GM18951 (cell line): ENCODE data around the gene HOXC11.

Experiments
- POLR2A ChIP-seq: IDR thresholded peaks from 4 replicates; pipeline ENCODE4 v1.6.1; 2011; ENCODE audit warnings: mild to moderate bottlenecking; ENCODE audit not compliant: insufficient read length, insufficient read depth; ENCODE audit errors: extremely low read depth
- in situ Hi-C: fragments of 300-500 bp; cut with MboI; formaldehyde crosslinking; loops from one replicate; pipeline ENCODE4 v1.12.0; 2022; ENCODE audit warnings: low sequenced_read_pairs, mixed read lengths, inconsistent platforms; ENCODE audit not compliant: unreplicated experiment

Gene HOXC11

GRCh38 chr12:53975479-53976152 is 2.7 kb downstream of the HOXC11 start:
- no peak for TF ChIP-seq POLR2A

GRCh38 chr12:53976172-53976822 is 3.4 kb downstream of the HOXC11 start:
- TF ChIP-seq POLR2A = no peak
- in situ Hi-C loops = no loop called here

More at GRCh38 chr12:53975479-53976152, 2.7 kb downstream of the HOXC11 start:
- in situ Hi-C loops = no loop called here

GRCh38 chr12:53976823-53977595 is 4.1 kb downstream of the HOXC11 start:
- in situ Hi-C loops = no loop called here
- TF ChIP-seq POLR2A = no peak

DNA sequence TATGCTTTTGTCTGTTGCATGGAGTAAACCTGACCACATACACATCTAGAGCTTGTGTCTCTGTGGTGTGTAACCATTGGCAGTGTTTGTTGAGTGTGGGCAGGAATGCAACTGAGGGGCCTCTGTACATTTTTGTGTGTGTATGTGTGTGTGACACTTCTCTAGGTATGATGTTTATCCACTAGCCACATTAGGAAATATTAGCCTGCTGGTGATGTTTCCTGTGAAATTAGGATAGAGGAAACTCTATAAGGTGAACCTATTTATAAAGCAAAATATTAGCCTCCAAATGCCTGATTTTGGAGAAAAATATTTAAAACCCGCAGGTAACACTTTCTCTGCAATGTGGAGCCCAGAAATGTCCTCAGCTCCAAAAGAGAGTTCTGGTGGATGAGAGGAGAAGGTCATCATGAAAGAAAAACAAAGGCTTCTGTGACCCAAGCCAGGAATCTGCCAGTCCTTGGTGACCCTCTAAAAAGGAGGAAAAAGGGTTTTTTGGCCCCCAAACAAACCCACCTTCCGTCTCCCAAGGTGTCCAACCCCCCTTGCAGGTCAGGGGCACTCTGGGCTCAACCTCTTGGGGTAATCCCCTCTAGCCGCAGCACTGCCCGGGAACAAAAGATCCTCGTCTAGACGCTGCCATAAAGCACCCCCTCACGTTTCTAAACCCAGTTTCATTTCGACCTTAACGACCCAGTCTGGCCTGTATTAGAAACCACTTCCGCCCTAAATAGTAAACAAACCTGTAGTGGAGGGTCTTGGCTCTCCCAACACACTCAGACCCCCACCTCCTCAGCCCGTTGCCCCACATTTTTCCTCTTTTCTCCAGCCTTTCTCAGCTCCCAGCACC is 4.9 kb downstream of the HOXC11 start:
- no peak for TF ChIP-seq POLR2A
- in situ Hi-C loops = no loop called here

DNA sequence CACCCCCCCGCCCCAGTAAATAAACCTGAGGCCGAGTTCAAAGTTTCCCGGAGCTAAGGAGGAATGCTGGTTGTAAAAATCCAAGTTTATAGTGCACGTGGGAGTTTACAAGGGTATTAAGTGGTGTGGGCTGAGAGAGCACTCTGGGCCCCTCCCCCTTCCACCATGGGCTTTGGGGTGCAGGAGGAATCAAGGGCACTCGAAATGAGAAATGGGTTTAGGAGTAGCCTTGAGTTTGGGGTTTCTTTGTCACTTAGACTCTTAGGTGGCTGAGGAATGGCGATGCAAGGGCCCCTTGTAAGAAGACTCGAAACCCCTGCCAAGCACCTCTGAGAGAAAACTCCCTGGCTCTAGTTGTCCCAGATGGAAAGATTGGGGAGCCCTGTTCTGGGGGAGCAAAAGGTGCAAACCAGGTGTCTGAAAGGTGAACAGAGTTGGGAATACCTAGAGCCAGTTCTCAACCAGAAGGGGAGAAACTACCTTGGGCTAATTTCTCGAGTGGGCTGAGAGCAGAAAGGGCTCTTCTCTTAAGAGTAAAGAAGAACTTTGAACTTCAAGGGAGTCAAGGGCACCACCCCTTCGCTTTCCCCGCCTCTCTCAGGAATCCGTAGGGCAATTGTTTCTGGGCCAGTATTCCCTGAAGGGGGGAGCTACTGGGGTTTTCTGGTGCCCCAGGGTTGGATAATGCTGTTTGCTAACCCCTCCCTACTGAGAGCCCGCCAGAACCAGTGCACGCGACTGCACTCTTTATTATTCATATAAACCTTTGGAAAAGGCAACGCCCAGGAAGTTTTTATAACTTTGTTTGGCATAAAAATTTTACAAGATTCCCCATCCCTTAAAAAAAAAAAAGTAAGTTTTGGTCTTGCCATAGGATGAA is 5.8 kb downstream of the HOXC11 start:
- in situ Hi-C loops = no loop called here
- TF ChIP-seq POLR2A = no peak

- no peak for TF ChIP-seq POLR2A
- in situ Hi-C loops = no loop called here
Observed at GRCh38 chr12:53980104-53980801, 7.3 kb downstream of the HOXC11 start.

GRCh38 chr12:53980802-53981496 is 8.0 kb downstream of the HOXC11 start:
- TF ChIP-seq POLR2A = no peak

DNA sequence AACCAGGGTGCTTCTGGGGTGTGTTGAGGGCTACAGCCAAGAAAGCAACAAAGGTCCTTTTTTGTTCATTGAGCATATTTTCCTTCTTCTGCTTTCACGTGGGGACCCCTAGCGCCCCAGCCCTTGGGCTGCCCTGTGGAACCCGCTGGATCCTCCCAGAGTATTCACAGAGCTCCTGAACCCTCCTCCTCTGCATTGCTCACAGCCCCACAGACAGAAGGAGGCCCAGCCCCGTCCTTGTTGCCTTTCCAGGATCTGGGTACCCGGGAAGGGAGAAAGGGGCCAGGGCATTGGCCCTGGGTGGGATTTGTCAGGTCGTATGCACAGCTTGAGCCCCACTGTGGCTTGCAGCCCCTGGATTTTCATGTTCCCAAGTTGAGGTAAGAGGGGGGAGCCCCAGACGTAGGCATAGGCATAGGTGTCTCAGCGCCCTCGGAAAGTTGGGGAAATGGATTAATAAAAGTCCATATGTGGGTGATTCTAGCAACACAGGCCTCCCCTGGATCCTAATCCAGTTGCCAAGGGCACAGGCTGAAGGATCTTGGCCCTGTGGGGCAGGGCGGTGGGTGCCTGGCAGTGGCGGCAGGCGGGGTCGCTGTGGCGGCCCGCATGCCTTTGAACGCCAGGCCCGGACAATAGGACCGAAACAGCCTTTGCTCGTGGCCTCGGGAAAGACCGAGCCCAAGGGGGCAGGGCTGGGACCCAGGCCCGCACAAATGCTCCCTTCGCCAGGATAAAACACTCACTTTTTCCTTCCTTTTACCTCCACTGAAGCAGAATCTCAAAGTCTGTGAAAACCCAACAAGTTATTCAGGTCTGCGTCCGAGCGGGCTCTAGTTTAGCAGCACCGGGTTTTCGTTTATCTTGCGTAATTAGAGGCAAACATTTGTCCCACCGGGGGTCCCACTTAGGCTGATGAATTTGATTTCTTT is 9.0 kb downstream of the HOXC11 start:
- no peak for TF ChIP-seq POLR2A
- in situ Hi-C loops = no loop called here

More at GRCh38 chr12:53980802-53981496, 8.0 kb downstream of the HOXC11 start:
- in situ Hi-C loops = no loop called here

DNA sequence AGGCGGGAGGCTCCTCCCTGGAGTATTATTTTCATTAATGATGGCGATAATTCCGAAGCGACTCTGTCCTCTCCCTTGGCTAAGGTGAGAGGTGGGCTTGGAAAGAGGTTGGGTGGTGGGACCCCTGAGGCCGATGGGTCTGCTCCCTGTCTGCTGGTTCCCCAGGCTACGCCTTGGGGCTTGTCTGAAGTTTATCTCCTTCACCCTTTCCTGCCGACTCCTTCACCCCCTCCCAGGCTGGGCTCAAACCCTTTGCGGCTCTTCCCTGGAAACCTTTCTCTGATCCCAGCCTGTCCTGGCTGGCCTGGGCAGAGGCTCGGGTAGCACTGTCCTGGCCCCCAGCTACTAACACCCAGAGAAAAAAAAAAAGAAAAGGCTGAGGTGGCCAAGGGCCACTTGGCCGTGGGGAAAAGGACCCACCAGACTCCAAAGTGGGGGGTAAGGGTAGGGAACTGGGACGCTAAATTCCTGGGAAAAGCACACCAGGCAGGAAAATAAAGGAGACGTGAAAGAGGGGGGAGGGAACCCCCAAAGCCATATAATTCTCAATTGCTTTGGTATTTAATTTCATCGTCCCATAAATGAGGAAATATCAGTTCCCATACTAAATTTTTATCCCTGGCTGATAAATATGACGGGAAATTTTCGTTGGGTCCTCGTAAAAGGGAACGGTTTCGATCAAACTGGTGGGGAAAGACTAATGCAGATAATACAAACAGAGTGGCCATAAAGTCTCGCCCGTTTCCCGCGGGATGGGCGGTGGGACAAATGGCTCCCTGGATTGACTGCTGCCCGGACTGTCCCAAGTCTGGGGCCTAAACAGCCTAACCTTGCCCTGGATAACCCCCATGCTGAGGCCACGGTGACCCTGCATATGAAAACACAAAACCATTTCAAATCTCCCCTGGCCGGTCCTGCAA is 10.0 kb downstream of the HOXC11 start:
- TF ChIP-seq POLR2A = no peak
- in situ Hi-C loops = no loop called here

- in situ Hi-C loops = no loop called here
Observed at GRCh38 chr12:53983568-53983949, 10.6 kb downstream of the HOXC11 start.

More at GRCh38 chr12:53983568-53983949, 10.6 kb downstream of the HOXC11 start:
- no peak for TF ChIP-seq POLR2A
